ENCODE data around the gene DESI2.

DESI2 gene

GRCh38 chr1:244705261-244706234, 52.6 kb downstream of the DESI2 start:
- FAIRE-seq: no peak
- no peak for TF ChIP-seq POLR2A (IDR thresholded peaks at IDR 0.05; ENCODE audit: low read depth, low read length)
- no peak for DNase-seq (ENCODE audit: insufficient read length, low spot score)

DNA sequence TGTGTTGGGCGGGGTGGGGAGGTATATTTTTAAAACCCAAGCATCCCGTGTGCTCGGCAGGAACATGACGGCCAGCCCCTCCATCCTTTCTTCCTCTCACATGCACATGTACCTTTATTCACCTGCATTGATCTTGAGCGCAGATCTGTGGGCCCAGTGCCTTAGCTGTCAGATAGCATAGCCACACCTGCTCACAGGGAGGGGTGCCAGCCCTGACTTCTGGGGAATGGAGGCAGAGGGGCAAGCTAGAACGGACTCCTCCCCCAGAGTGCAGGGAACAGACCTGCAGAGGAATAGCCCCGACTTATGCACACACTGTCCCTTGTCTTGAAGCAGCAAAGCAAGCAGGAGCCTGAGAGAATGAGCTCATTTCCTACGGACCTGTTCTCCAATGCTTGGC, 56.1 kb downstream of the DESI2 start:
- FAIRE-seq (no peak), DNase-seq (ENCODE audit: insufficient read length, low spot score) (no peak)
- TF ChIP-seq POLR2A (IDR thresholded peaks at IDR 0.05; ENCODE audit: low read depth, low read length): no peak

DNA sequence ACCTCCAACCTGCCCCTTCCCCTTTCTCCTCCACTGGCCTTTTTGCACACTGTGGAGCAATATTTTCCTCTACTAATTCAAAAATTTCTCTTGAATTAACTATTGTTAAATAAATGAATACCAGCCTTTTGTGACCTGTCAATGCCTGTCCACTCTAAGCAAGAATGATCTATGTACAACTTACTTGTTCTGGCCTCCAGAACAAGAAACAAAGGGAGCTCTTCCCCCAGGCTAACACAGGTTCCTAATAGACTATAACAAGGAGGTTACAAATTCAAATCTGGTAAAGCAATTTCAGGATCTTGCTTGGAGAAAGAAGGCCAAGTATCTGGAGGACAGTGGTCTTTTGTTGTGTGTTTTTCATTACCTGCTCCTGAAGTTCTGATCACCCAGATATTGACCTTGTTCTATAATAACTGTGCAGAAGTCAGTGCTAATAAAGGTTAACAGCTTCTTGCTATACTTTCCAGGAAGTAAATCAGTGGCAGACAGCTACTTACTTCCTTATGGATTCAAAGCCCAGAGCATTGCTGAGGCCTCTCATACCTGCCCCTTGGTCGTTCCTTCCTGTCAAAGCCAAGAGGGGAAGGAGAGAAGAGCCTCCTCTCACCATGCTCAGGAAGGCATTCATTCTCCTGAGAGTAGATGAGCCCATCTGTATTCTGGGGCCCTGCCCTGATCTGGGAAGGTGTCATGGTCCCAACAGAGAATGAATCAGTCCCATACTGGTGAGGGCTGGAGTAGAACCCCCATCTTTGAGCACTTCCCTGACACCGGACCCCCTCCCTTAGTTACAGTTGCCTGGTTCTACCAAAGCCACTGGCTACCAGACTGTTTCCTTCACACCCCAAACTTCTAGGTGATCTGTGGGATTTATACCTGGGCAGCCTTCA, 56.8 kb downstream of the DESI2 start:
- TF ChIP-seq POLR2A (IDR thresholded peaks at IDR 0.05; ENCODE audit: low read depth, low read length): no peak
- FAIRE-seq (no peak), DNase-seq (ENCODE audit: insufficient read length, low spot score) (no peak)

GRCh38 chr1:244710474-244711062, 57.6 kb downstream of the DESI2 start:
- no peak for TF ChIP-seq POLR2A (IDR thresholded peaks at IDR 0.05; ENCODE audit: low read depth, low read length)
- no peak for FAIRE-seq
- no peak for DNase-seq (ENCODE audit: insufficient read length, low spot score)

DNA sequence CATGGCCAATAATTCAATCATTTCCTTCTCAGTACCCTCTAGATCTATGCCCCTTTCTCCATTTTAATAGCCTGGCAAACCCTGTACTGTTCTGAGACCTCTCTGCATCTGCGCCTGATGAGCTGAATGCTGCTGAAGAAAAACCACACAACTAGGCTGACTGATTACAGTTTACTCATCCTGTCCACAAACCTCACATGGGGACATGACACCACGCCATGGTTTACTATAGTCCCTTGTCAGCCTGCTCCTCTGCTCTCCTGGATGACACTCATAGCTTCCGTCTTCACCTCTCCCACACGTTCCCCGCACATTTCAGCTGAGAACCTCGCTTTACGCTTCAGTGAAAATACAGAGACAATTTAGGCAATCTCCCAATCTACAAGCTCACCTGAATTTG, 59.7 kb downstream of the DESI2 start:
- FAIRE-seq: no peak
- no peak for TF ChIP-seq POLR2A (IDR thresholded peaks at IDR 0.05; ENCODE audit: low read depth, low read length)
- DNase-seq (ENCODE audit: insufficient read length, low spot score): no peak

DNA sequence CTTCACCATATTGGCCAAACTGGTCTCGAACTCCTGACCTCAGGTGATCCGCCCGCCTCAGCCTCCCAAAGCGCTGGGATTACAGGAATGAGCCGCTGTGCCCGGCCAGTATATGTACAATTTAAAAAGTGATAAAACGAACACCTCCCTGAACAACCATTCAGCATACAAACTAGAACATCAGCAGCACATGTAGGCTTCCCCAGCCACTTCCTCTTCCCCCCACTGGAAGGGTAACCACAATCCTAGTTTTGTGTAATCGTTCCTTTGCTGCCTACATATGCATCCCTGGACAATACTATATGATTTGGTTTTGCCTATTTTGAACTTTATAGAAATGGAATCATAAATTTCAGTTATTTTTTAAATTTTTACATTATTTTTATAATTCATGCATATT, 60.4 kb downstream of the DESI2 start:
- no peak for TF ChIP-seq POLR2A (IDR thresholded peaks at IDR 0.05; ENCODE audit: low read depth, low read length)
- FAIRE-seq (no peak), DNase-seq (ENCODE audit: insufficient read length, low spot score) (no peak)

DNA sequence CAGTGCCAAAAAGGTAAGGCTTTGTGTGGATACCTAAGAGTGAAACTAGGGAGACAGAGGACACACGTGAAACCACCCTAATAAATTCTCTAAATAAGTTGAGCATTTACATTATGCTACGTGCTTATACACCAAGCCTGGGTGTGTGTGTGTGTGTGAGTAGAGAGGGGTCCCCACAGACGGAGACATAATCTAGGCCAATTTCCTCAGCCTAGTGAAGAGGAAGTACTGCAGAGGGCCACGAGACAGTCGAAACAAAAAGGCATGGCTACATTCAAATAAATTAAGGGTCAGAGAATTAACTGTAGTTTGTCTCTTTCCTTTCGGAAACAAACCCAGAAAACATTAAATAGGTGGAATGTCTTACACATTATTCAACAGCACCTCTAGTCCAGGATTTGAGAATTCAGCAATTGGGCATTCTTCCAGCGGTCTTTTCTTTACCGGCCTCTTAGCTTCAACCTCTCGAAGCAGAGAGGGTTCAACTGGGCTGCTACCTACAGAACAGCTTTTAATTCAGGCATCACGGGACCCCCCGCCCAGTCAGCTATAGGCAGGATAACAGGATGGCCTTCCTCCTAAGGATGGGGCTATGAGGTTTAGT, 75.0 kb downstream of the DESI2 start:
- DNase-seq (ENCODE audit: insufficient read length, low spot score) (no peak), FAIRE-seq (no peak)
- TF ChIP-seq POLR2A (IDR thresholded peaks at IDR 0.05; ENCODE audit: low read depth, low read length): no peak

DNA sequence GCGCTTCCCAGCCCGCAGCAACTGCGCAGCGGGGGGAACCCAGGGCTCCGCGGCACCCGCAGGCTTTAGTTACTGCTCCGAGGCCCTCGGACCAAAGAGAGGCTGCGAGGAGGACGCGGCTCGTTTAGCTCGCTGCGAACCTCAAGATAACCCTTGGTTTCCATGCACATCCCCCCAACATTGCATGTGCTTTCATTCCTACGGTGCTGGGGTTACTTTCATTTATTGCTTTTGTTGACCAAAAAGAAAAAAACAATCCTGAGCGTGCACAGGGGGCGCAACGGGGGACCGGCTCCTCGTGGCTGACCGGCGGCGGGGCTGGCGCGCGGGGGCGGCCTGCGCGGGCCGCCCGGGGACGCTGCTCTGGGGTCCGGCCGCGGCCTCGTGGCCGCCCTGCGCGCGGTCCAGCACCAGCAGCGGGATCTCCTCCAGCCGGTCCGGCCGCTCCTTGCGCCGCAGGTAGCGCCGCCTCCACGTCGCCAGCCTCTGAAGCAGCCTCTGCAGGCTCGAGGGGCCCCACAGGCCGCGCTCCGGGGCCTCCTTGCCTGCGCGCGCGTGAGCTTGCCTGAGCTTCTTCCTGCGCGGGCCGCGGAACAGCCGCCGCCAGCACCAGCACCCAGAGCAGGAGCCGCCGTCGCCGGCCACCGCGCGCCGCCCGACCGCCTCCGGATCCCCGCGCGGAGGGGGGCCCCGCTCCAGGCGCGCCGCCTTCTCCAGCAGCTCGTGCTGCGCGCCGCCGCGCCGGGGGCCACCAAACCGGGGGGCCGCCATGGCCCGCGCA, 77.4 kb downstream of the DESI2 start:
- DNase-seq (ENCODE audit: insufficient read length, low spot score) (no peak), FAIRE-seq (no peak)
- TF ChIP-seq POLR2A (IDR thresholded peaks at IDR 0.05; ENCODE audit: low read depth, low read length): no peak

- FAIRE-seq (no peak), DNase-seq (ENCODE audit: insufficient read length, low spot score) (no peak)
- TF ChIP-seq POLR2A (IDR thresholded peaks at IDR 0.05; ENCODE audit: low read depth, low read length): no peak
Observed at GRCh38 chr1:244730934-244731434, 78.1 kb downstream of the DESI2 start.

DNA sequence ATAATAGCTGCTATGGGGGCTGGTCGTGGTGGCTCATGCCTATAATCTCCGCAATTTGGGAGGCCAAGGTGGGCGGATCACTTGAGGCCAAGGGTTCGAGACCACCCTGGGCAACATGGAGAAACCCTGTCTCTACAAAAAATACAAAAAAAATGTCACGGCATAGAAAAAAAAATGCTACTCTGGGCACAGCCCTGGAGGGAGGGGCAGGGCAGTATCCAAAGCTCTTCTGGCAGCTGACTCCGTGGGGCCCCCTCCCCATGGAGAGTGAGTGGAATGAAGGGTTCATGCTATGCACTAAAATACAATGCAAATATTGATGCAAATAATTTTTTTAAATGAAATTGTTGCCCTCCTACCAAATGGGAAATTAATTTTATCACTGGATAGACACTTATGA, 78.7 kb downstream of the DESI2 start:
- FAIRE-seq (no peak), DNase-seq (ENCODE audit: insufficient read length, low spot score) (no peak)
- no peak for TF ChIP-seq POLR2A (IDR thresholded peaks at IDR 0.05; ENCODE audit: low read depth, low read length)

DNA sequence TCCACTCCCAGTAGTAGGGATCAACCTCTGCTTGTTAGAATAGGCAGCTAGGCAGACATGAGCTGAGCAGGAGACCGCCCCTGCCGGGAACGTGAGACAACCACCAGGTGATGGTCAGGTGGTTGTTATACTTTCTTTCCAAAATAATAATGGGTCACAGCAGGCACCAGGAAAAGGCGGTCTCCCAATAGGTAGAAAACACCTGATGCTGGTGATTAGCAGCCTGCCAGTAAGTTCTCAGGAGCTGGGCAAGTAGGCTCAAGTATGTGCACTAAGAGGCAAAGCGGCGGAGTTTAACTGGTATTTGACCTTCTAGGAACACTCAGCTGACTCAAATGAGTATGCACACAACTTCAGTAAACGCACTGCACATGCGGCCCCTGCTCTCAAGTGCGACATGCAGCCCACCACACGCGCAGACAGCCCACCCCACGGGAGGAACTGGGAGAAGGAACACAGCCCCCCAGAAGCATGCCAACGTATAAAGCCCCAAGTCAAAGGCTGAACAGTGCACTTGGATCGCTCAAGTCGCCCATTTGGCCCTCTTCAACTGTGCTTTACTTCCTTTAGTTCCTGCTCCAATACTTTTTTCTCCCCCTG, 80.0 kb downstream of the DESI2 start:
- DNase-seq (ENCODE audit: insufficient read length, low spot score): no peak
- FAIRE-seq: no peak
- no peak for TF ChIP-seq POLR2A (IDR thresholded peaks at IDR 0.05; ENCODE audit: low read depth, low read length)

DNA sequence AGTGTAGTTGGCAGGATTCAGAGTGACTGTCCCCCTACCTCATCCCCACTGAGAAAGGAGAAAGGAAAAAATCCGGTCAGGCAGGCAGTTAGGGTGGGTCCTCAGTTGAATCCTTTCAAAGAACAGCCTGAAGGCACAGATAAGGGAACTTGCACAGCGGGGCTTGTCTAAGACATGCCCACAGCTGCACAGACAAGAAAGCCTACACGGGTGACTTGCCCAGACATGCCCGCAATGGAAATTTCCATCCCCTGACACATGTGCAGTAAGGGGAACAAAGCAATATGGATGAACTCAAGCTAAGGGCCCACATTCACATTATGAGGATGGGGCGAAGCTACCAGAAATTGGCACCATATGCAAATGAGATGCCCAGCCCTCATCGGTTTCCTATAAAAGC, 82.5 kb downstream of the DESI2 start:
- no peak for TF ChIP-seq POLR2A (IDR thresholded peaks at IDR 0.05; ENCODE audit: low read depth, low read length)
- FAIRE-seq (no peak), DNase-seq (ENCODE audit: insufficient read length, low spot score) (no peak)

Data from H54 (cell line).